HepG2 (cell line): ENCODE results near the gene LHX5. TPM values are rescaled to one million over a fixed set of nuclear protein-coding genes. Genes with fewer than 3 reads are reported as not detected.

ENCODE experiments used
- ATAC-seq: fragments of 200-7000 bp; cut with Tn5 transposase; 3 replicates; pipeline ENCODE4 v1.9.1; 2020; ENCODE audit warnings: mild to moderate bottlenecking, moderate library complexity
- BruUV-seq: library from RNA; stranded (reverse); fragments of 400-500 nt; replicated peaks from 2 replicates; lab custom pipeline; 2021; lab: Mats Ljungman, UMichigan
- CTCF ChIA-PET: fragments of 300-600 bp; formaldehyde crosslinking; extraction: SDS; loops from one replicate; lab custom pipeline; 2021; ENCODE audit warnings: low total read pairs, inconsistent platforms, low intra/inter-chr PET ratio; lab: Yijun Ruan, JAX
- POLR2A ChIA-PET: fragments of 350-600 bp; sonication (Branson Sonifier 250); formaldehyde crosslinking; loops from one replicate; lab custom pipeline; 2020; ENCODE audit warnings: antibody characterized with exemption, inconsistent platforms; lab: Yijun Ruan, JAX
- DNase-seq: peaks from one replicate; pipeline ENCODE4 v3.0.0-alpha.2; 2015; ENCODE audit warnings: low spot score
- FAIRE-seq: peaks from 3 replicates; lab custom pipeline; 2011; peaks lifted over from hg19 to GRCh38; lab: Jason Lieb, UNC
- H2AFZ ChIP-seq: one replicate; pipeline ENCODE4 v1.6.1; 2011; ENCODE audit warnings: low read length, inconsistent platforms
- H3K27ac ChIP-seq: fragments of 300-600 bp; 3 replicates; pipeline ENCODE4 v1.8.0; 2011; ENCODE audit warnings: mixed run types, mild to moderate bottlenecking, mixed read lengths, low read length, inconsistent platforms; ENCODE audit not compliant: insufficient read depth; ENCODE audit errors: extremely low read length
- H3K27me3 ChIP-seq, 2 experiments: fragments of 200-600 bp in 1 of 2; 2 replicates in 1 of 2; 3 replicates in 1 of 2; pipeline versions ENCODE4 v1.6.0 to v1.8.0; 2011; ENCODE audit warnings: low read length in 2 of 2, mild to moderate bottlenecking in 2 of 2, moderate library complexity in 2 of 2, inconsistent platforms in 1 of 2; ENCODE audit not compliant: insufficient read depth in 2 of 2, control insufficient read depth in 1 of 2
- H3K36me3 ChIP-seq, 2 experiments: fragments of 200-600 bp in 1 of 2; replicated peaks in 1 of 2; 2 replicates in 1 of 2; 3 replicates in 1 of 2; pipeline versions ENCODE4 v1.5.1 to v1.8.0; 2011; ENCODE audit warnings: low read length in 2 of 2, inconsistent platforms in 1 of 2; ENCODE audit not compliant: insufficient read depth in 2 of 2, control insufficient read depth in 1 of 2
- H3K4me1 ChIP-seq: 2 replicates; pipeline ENCODE4 v1.5.1; 2012; ENCODE audit warnings: low read length, inconsistent platforms; ENCODE audit not compliant: insufficient read depth
- H3K4me2 ChIP-seq: 2 replicates; pipeline ENCODE4 v1.6.0; 2011; ENCODE audit warnings: low read depth, low read length, inconsistent platforms
- H3K4me3 ChIP-seq, 3 experiments: fragments of 200-600 bp in 1 of 3; sonication (generic), shearing (Covaris generic) in 1 of 3; replicated peaks in 1 of 3; 2 replicates each; pipeline ENCODE4 v1.5.1; 2011 to 2016; ENCODE audit warnings: low read length in 3 of 3, inconsistent platforms in 2 of 3, low read depth in 2 of 3, mild to moderate bottlenecking in 2 of 3, control low read depth in 1 of 3, mixed read lengths in 1 of 3; ENCODE audit not compliant: insufficient read depth in 1 of 3
- H3K79me2 ChIP-seq: one replicate; pipeline ENCODE4 v1.6.1; 2011; ENCODE audit warnings: low read length, inconsistent platforms; ENCODE audit not compliant: insufficient read depth
- H3K9ac ChIP-seq: 2 replicates; pipeline ENCODE4 v1.6.0; 2011; ENCODE audit warnings: mild to moderate bottlenecking, low read depth, low read length, inconsistent platforms; ENCODE audit not compliant: insufficient read depth
- H3K9me3 ChIP-seq: 2 replicates; pipeline ENCODE4 v1.5.1; 2012; ENCODE audit warnings: mild to moderate bottlenecking, low read length
- H4K20me1 ChIP-seq: 2 replicates; pipeline ENCODE4 v1.6.0; 2011; ENCODE audit warnings: inconsistent platforms, mild to moderate bottlenecking, low read length, moderate library complexity; ENCODE audit not compliant: insufficient read depth
- FOXO1 ChIP-seq: sonication (generic); formaldehyde crosslinking; IDR thresholded peaks from 2 replicates; pipeline ENCODE4 v1.4.0; 2020; ENCODE audit warnings: missing genetic modification reagents
- GLI4 ChIP-seq: sonication (generic); formaldehyde crosslinking; IDR thresholded peaks from 2 replicates; pipeline ENCODE4 v1.5.1; 2020; ENCODE audit warnings: missing genetic modification reagents, mild to moderate bottlenecking, moderate library complexity, borderline replicate concordance
- HBP1 ChIP-seq: IDR thresholded peaks from 2 replicates; pipeline ENCODE4 v1.6.1; 2016; ENCODE audit warnings: low read depth, control low read depth
- IKZF4 ChIP-seq: sonication (generic); formaldehyde crosslinking; IDR thresholded peaks from 2 replicates; pipeline ENCODE4 v1.5.1; 2020; ENCODE audit warnings: borderline replicate concordance, mild to moderate bottlenecking, low read depth, missing genetic modification reagents; ENCODE audit errors: not compliant biosample characterization
- JDP2 ChIP-seq: sonication (generic); formaldehyde crosslinking; IDR thresholded peaks from 2 replicates; pipeline ENCODE4 v1.8.1; 2022; ENCODE audit warnings: missing genetic modification reagents, borderline replicate concordance
- MLLT10 ChIP-seq: sonication (generic); formaldehyde crosslinking; IDR thresholded peaks from 2 replicates; pipeline ENCODE4 v1.4.0; 2020; ENCODE audit warnings: missing genetic modification reagents
- NFYB ChIP-seq: sonication (generic); formaldehyde crosslinking; IDR thresholded peaks from 2 replicates; pipeline ENCODE4 v1.4.0; 2020; ENCODE audit warnings: missing genetic modification reagents
- REPIN1 ChIP-seq: sonication (generic); formaldehyde crosslinking; IDR thresholded peaks from 2 replicates; pipeline ENCODE4 v1.8.0; 2022; ENCODE audit warnings: missing genetic modification reagents, low read depth, mild to moderate bottlenecking, borderline replicate concordance
- SYNCRIP ChIP-seq: fragments of 200-400 bp; formaldehyde crosslinking; IDR thresholded peaks from 2 replicates; pipeline ENCODE4 v1.6.1; 2018; ENCODE audit warnings: mild to moderate bottlenecking, low read depth, low read length; ENCODE audit not compliant: insufficient read depth
- TBP ChIP-seq: sonication (generic); formaldehyde crosslinking; IDR thresholded peaks from 2 replicates; pipeline ENCODE4 v1.5.0; 2020; ENCODE audit warnings: missing genetic modification reagents
- TBX2 ChIP-seq: sonication (generic); formaldehyde crosslinking; IDR thresholded peaks from 2 replicates; pipeline ENCODE4 v1.5.0; 2020; ENCODE audit warnings: missing genetic modification reagents, mild to moderate bottlenecking, borderline replicate concordance
- ZBTB42 ChIP-seq: sonication (generic); formaldehyde crosslinking; IDR thresholded peaks from 2 replicates; pipeline ENCODE4 v1.5.0; 2020; ENCODE audit warnings: mild to moderate bottlenecking, missing genetic modification reagents
- ZNF253 ChIP-seq: sonication (generic); formaldehyde crosslinking; IDR thresholded peaks from 2 replicates; pipeline ENCODE4 v1.8.0; 2022; ENCODE audit warnings: mild to moderate bottlenecking, missing genetic modification reagents, borderline replicate concordance
- ZNF703 ChIP-seq: sonication (generic); formaldehyde crosslinking; IDR thresholded peaks from 2 replicates; pipeline ENCODE4 v1.5.1; 2020; ENCODE audit warnings: missing genetic modification reagents, mild to moderate bottlenecking, moderate library complexity, borderline replicate concordance
- ZNF713 ChIP-seq: sonication (generic); formaldehyde crosslinking; IDR thresholded peaks from 2 replicates; pipeline ENCODE4 v1.4.0; 2020; ENCODE audit warnings: mild to moderate bottlenecking, missing genetic modification reagents
- ZNF781 ChIP-seq: sonication (generic); formaldehyde crosslinking; IDR thresholded peaks from 2 replicates; pipeline ENCODE4 v1.5.1; 2020; ENCODE audit warnings: borderline replicate concordance, mild to moderate bottlenecking, missing genetic modification reagents; ENCODE audit errors: not compliant biosample characterization
- WGBS: methylation state at CpG from one replicate; pipeline ENCODE4 v1.1.6; 2017; ENCODE audit warnings: low lambda C conversion rate; 5-methylcytosine and 5-hydroxymethylcytosine counted together
- in situ Hi-C: cut with HindIII; loops from 2 replicates; pipeline ENCODE4 v1.10.0; 2017; ENCODE audit warnings: low pct_unique_long_range_greater_than_20kb; ENCODE audit not compliant: extremely low pct_ligation_motif_present
- intact Hi-C: fragments of 100-400 bp; cut with micrococcal nuclease; formaldehyde crosslinking; loops from one replicate; pipeline ENCODE4 v1.10.0; 2022; ENCODE audit not compliant: unreplicated experiment
- polyA plus RNA-seq, 8 experiments: library from polyadenylated mRNA; depleted of rRNA in 3 of 8; stranded (reverse) in 7 of 8; unstranded in 1 of 8; fragments of >200 nt; fragmentation: Illumina TruSeq in 4 of 8; extraction: Trizol in 4 of 8; gene quantifications; 2 replicates each; pipeline versions ENCODE4 v1.2.1 to v1.2.3, GENCODE V29; 2011 to 2016; ENCODE audit warnings: low read depth in 4 of 8, missing spikeins in 1 of 8, mixed read lengths in 1 of 8; ENCODE audit not compliant: insufficient read depth in 1 of 8
- total RNA-seq, 5 experiments: library from RNA; depleted of rRNA; stranded (reverse); fragments of >200 nt; fragmentation: Illumina TruSeq; extraction: Trizol; gene quantifications; 2 replicates each; pipeline ENCODE4 v1.2.3, GENCODE V29; 2016; ENCODE audit warnings: low read depth in 1 of 5

LHX5 gene
- total and polyA plus RNA-seq, 2 of the 13 experiments (the other 11 are each of a cell fraction or from before 2014, with no cell fraction given) = not detected

GRCh38 chr12:113424456-113424855 lies 47.2 kb downstream of the LHX5 start:
- H3K4me3 ChIP-seq = no peak overlapping the region
- no peak for ATAC-seq
- no peaks in the 10 kb centered on the region for H3K9me3 ChIP-seq
- H3K36me3 ChIP-seq = no peaks in the 10 kb centered on the region
- no peak overlapping the region for H3K4me2 ChIP-seq
- no peak for FAIRE-seq
- H3K79me2 ChIP-seq = no peaks in the 10 kb centered on the region
- TF ChIP-seq SYNCRIP (no peak), TBP (CRISPR knock-in tag) (no peak), GLI4 (CRISPR knock-in tag) (no peak), ZNF713 (no peak), HBP1 (CRISPR knock-in tag) (no peak), ZBTB42 (CRISPR knock-in tag) (no peak), JDP2 (no peak), IKZF4 (CRISPR knock-in tag) (no peak), MLLT10 (CRISPR knock-in tag) (no peak), FOXO1 (CRISPR knock-in tag) (no peak), NFYB (no peak), TBX2 (no peak), REPIN1 (CRISPR knock-in tag) (no peak), ZNF253 (CRISPR knock-in tag) (no peak), ZNF703 (no peak), ZNF781 (CRISPR knock-in tag) (no peak)
- H3K27me3 ChIP-seq = no peaks in the 10 kb centered on the region
- H3K9ac ChIP-seq = no peak overlapping the region
- CTCF ChIA-PET = interaction anchor here (0.8 to 2.0 kb wide), 3 partner anchors 112 to 227 kb away, joined by 3 to 18 read pairs (median 6); no protein-coding TSS in a partner anchor
- H3K27ac ChIP-seq = no peak overlapping the region
- no peaks in the 10 kb centered on the region for H4K20me1 ChIP-seq
- no peak for DNase-seq
- BruUV-seq = no TSS peak
- intact Hi-C loops (loop anchor here (10.0 kb wide), 1 partner anchor 230 kb away; no protein-coding TSS in a partner anchor), in situ Hi-C loops (no loop called here)
- peaks cover 33% of the 10 kb centered on the region for H3K4me1 ChIP-seq
- no peak overlapping the region for H2AFZ ChIP-seq
- POLR2A ChIA-PET = no interaction called here
- WGBS = 85% methylated on average over 1 of the region's 1 CpG
